IMR-90 (cell line): ENCODE data around the gene SDC4. TPM values are rescaled to one million over a fixed set of nuclear protein-coding genes. Genes with fewer than 3 reads are reported as not detected.
A peak's percentile ranks its signal among the peaks of the same experiment; 100 is the strongest.

ENCODE experiments used
- ATAC-seq: fragments of 200-7000 bp; cut with Tn5 transposase; 2 replicates; pipeline ENCODE4 v1.9.1; 2020; ENCODE audit warnings: low read depth, mild to moderate bottlenecking, moderate library complexity
- BruUV-seq: library from RNA; stranded (reverse); fragments of 400-500 nt; replicated peaks from 2 replicates; lab custom pipeline; 2021; lab: Mats Ljungman, UMichigan
- CTCF ChIA-PET: fragments of 300-600 bp; formaldehyde crosslinking; extraction: SDS; loops from one replicate; lab custom pipeline; 2021; ENCODE audit warnings: antibody characterized with exemption; lab: Yijun Ruan, JAX
- POLR2A ChIA-PET: fragments of 300-600 bp; sonication (Branson Sonifier 250); formaldehyde crosslinking; loops from one replicate; lab custom pipeline; 2022; ENCODE audit warnings: antibody characterized with exemption; ENCODE audit not compliant: unreplicated experiment; lab: Charles Lee
- DNase-seq: peaks from one replicate; pipeline ENCODE4 v3.0.0; 2013
- H2AFZ ChIP-seq: replicated peaks from 2 replicates; pipeline ENCODE3; 2013; ENCODE audit warnings: low read length, mild to moderate bottlenecking; ENCODE audit not compliant: poor library complexity
- H2AK5ac ChIP-seq: 2 replicates; pipeline ENCODE4 v1.6.1; 2013; ENCODE audit warnings: low read depth, low read length, inconsistent platforms
- H2AK9ac ChIP-seq: replicated peaks from 2 replicates; pipeline ENCODE3; 2013; ENCODE audit warnings: mild to moderate bottlenecking, low read depth, low read length, moderate library complexity; ENCODE audit not compliant: poor library complexity
- H2BK120ac ChIP-seq: 2 replicates; pipeline ENCODE4 v1.6.1; 2013; ENCODE audit warnings: low read depth, low read length, inconsistent platforms
- H2BK15ac ChIP-seq: 3 replicates; pipeline ENCODE4 v1.6.1; 2013; ENCODE audit warnings: low read depth, low read length, inconsistent platforms
- H2BK20ac ChIP-seq: 2 replicates; pipeline ENCODE4 v1.6.1; 2013; ENCODE audit warnings: low read depth, mild to moderate bottlenecking, inconsistent platforms, low read length, moderate library complexity
- H2BK5ac ChIP-seq: 2 replicates; pipeline ENCODE4 v1.6.1; 2013; ENCODE audit warnings: mild to moderate bottlenecking, low read depth, low read length, inconsistent platforms; ENCODE audit not compliant: poor library complexity, severe bottlenecking
- H3K14ac ChIP-seq: replicated peaks from 2 replicates; pipeline ENCODE4 v1.6.1; 2013; ENCODE audit warnings: low read depth, low read length, inconsistent platforms
- H3K18ac ChIP-seq: 2 replicates; pipeline ENCODE4 v1.6.1; 2013; ENCODE audit warnings: low read depth, low read length, control low read depth
- H3K23ac ChIP-seq: 2 replicates; pipeline ENCODE4 v1.6.1; 2013; ENCODE audit warnings: low read depth, low read length, inconsistent platforms
- H3K27ac ChIP-seq: 2 replicates; pipeline ENCODE4 v1.5.1; 2013; ENCODE audit warnings: mild to moderate bottlenecking, control low read depth, low read length; ENCODE audit not compliant: insufficient read depth
- H3K27me3 ChIP-seq: 2 replicates; pipeline ENCODE4 v1.6.1; 2013; ENCODE audit warnings: low read length; ENCODE audit not compliant: control insufficient read depth, insufficient read depth
- H3K36me3 ChIP-seq: 2 replicates; pipeline ENCODE4 v1.6.1; 2013; ENCODE audit warnings: low read length, mixed read lengths; ENCODE audit not compliant: control insufficient read depth, insufficient read depth
- H3K4ac ChIP-seq: 2 replicates; pipeline ENCODE4 v1.6.1; 2013; ENCODE audit warnings: low read depth, low read length, inconsistent platforms
- H3K4me1 ChIP-seq: 2 replicates; pipeline ENCODE4 v1.6.1; 2013; ENCODE audit warnings: low read length, mixed read lengths; ENCODE audit not compliant: control insufficient read depth, insufficient read depth
- H3K4me2 ChIP-seq: 2 replicates; pipeline ENCODE4 v1.6.1; 2013; ENCODE audit warnings: low read depth, mild to moderate bottlenecking, control low read depth, low read length, moderate library complexity
- H3K4me3 ChIP-seq: 2 replicates; pipeline ENCODE4 v1.5.1; 2013; ENCODE audit warnings: low read depth, mild to moderate bottlenecking, control low read depth, low read length, moderate library complexity; ENCODE audit not compliant: insufficient read depth
- H3K56ac ChIP-seq: 2 replicates; pipeline ENCODE4 v1.6.1; 2013; ENCODE audit warnings: low read length, inconsistent platforms; ENCODE audit not compliant: insufficient read depth; ENCODE audit errors: extremely low read depth
- H3K79me1 ChIP-seq, 2 experiments: 2 replicates each; pipeline ENCODE4 v1.6.1; 2013; ENCODE audit warnings: low read length in 2 of 2, inconsistent platforms in 1 of 2, low read depth in 1 of 2
- H3K9ac ChIP-seq: 2 replicates; pipeline ENCODE4 v1.6.1; 2013; ENCODE audit warnings: low read depth, low read length, control low read depth
- H3K9me1 ChIP-seq: 2 replicates; pipeline ENCODE4 v1.6.1; 2013; ENCODE audit warnings: low read length, inconsistent platforms; ENCODE audit not compliant: insufficient read depth
- H3K9me3 ChIP-seq: 2 replicates; pipeline ENCODE4 v1.6.1; 2013; ENCODE audit warnings: low read length; ENCODE audit not compliant: control insufficient read depth, insufficient read depth
- H4K20me1 ChIP-seq: 2 replicates; pipeline ENCODE4 v1.6.1; 2013; ENCODE audit warnings: low read length, inconsistent platforms; ENCODE audit not compliant: insufficient read depth
- H4K5ac ChIP-seq: 2 replicates; pipeline ENCODE4 v1.6.1; 2013; ENCODE audit warnings: mild to moderate bottlenecking, low read depth, low read length, control low read depth
- H4K8ac ChIP-seq, 2 experiments: 2 replicates each; pipeline ENCODE4 v1.6.1; 2013; ENCODE audit warnings: low read depth in 2 of 2, low read length in 2 of 2, control low read depth in 1 of 2, inconsistent platforms in 1 of 2
- H4K91ac ChIP-seq: 2 replicates; pipeline ENCODE4 v1.6.1; 2013; ENCODE audit warnings: low read depth, low read length, inconsistent platforms; ENCODE audit not compliant: insufficient read depth
- CEBPB ChIP-seq: IDR thresholded peaks from 2 replicates; pipeline ENCODE4 v1.6.1; 2012; ENCODE audit warnings: low read depth, low read length, improper control_type of control experiment
- CHD1 ChIP-seq: IDR thresholded peaks from 2 replicates; pipeline ENCODE4 v1.6.1; 2012; ENCODE audit warnings: low read depth, low read length, improper control_type of control experiment
- CTCF ChIP-seq: conservative IDR thresholded peaks from 2 replicates; pipeline ENCODE4 v1.5.1; 2012; ENCODE audit warnings: mild to moderate bottlenecking, low read depth, low read length, improper control_type of control experiment
- ELK1 ChIP-seq: fragments of 150-350 bp; IDR thresholded peaks from 2 replicates; pipeline ENCODE4 v1.6.1; 2016; ENCODE audit warnings: low read depth, mild to moderate bottlenecking, low read length, moderate library complexity, borderline replicate concordance
- FOS ChIP-seq: fragments of 150-350 bp; IDR thresholded peaks from 2 replicates; pipeline ENCODE4 v1.6.1; 2016; ENCODE audit warnings: low read depth, low read length
- MAFK ChIP-seq: IDR thresholded peaks from 2 replicates; pipeline ENCODE4 v1.6.1; 2012; ENCODE audit warnings: low read depth, low read length, improper control_type of control experiment
- MAZ ChIP-seq: IDR thresholded peaks from 2 replicates; pipeline ENCODE4 v1.6.1; 2012; ENCODE audit warnings: low read depth, mild to moderate bottlenecking, low read length, improper control_type of control experiment, moderate library complexity, borderline replicate concordance
- MXI1 ChIP-seq: IDR thresholded peaks from 2 replicates; pipeline ENCODE4 v1.6.1; 2012; ENCODE audit warnings: low read depth, mild to moderate bottlenecking, low read length, moderate library complexity, borderline replicate concordance
- NFE2L2 ChIP-seq: fragments of 150-350 bp; IDR thresholded peaks from 2 replicates; pipeline ENCODE4 v1.6.1; 2016; ENCODE audit warnings: low read depth, mild to moderate bottlenecking, low read length
- POLR2A ChIP-seq: IDR thresholded peaks from 2 replicates; pipeline ENCODE4 v1.6.1; 2012; ENCODE audit warnings: mild to moderate bottlenecking, low read depth, low read length
- RAD21 ChIP-seq: IDR thresholded peaks from 2 replicates; pipeline ENCODE4 v1.6.1; 2012; ENCODE audit warnings: low read length, improper control_type of control experiment
- SMC3 ChIP-seq: fragments of 150-350 bp; IDR thresholded peaks from 2 replicates; pipeline ENCODE4 v1.6.1; 2016; ENCODE audit warnings: low read depth, mild to moderate bottlenecking, antibody characterized with exemption, low read length, moderate library complexity
- WGBS, 2 experiments: methylation state at CpG; one replicate each; pipeline versions ENCODE4 v1.1.5 to v1.1.7; 2013; ENCODE audit warnings: missing lambda C conversion rate in 2 of 2; ENCODE audit not compliant: insufficient read length in 1 of 2; ENCODE audit errors: extremely low coverage in 2 of 2; 5-methylcytosine and 5-hydroxymethylcytosine counted together
- dilution Hi-C: fragments of 300-500 bp; cut with HindIII; formaldehyde crosslinking; loops from one replicate; pipeline ENCODE4 v1.14.3; 2018; ENCODE audit warnings: low sequenced_read_pairs; ENCODE audit not compliant: unreplicated experiment
- in situ Hi-C: fragments of 300-500 bp; cut with MboI; formaldehyde crosslinking; loops from 3 replicates; pipeline ENCODE4 v1.14.3; 2019; ENCODE audit warnings: low sequenced_read_pairs, inconsistent platforms, mixed read lengths
- intact Hi-C: fragments of 100-400 bp; cut with micrococcal nuclease; formaldehyde crosslinking; loops from 2 replicates; pipeline ENCODE4 v1.10.0; 2022
- polyA plus RNA-seq, 3 experiments: library from polyadenylated mRNA; depleted of rRNA; stranded (reverse); fragments of >200 nt; gene quantifications; 2 replicates each; pipeline ENCODE4 v1.2.3, GENCODE V29; 2012; ENCODE audit warnings: low replicate concordance in 1 of 3
- total RNA-seq: library from RNA; depleted of rRNA; stranded (reverse); fragments of >200 nt; gene quantifications from 2 replicates; pipeline ENCODE4 v1.2.3, GENCODE V29; 2012
- TF ChIP-seq, protein P1 (sequence below): fragments of 150-350 bp; IDR thresholded peaks from 2 replicates; pipeline ENCODE4 v1.6.1; 2017; ENCODE audit warnings: mild to moderate bottlenecking, antibody characterized with exemption, low read length, low read depth

SDC4 gene
- total and polyA plus RNA-seq, 2 of the 4 experiments (the other 2 are of a cell fraction): 203 to 265 TPM

DNA sequence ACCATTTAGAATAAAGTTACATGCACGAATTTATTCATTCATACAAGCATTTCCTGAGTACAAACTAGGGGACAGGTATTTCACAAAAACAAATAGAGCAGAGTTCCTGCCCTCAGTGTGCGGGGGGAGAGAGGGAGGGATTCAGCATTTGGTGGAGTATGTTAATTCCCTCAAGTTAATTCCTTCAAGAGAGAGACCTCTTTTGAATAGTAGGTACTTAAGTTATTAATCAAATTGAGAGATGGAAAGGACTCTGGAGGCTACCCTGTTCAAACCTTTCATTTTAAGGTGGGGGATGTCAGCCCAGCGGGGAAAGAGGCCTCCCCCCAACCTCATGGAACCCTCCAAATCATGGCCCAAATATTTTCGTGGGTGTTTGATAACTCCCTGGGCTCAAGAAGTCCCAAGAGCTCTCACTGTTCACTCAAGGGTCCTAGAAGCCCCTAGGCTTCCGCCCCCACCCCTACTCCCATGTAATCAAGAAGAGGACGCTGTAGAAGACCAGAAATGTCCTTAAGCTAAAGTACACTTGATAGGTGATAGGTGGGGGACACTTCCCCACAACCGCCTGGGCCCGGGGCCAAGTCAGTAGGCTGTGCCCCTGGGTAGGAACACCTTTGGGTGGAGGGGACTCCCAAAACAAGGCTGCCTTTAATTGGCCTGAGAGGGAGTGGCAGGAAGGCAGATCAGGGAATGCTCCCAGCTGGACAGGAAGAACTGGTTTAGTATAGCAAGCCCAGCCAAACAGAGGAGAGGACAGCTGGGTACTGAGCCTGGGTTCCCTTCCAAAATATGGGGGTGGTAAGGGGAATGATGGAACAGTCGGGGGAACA, 2.9 kb downstream of the SDC4 start:
- in situ Hi-C loops (loop anchor here (25.0 kb wide), 1 partner anchor 567 kb away; the partner anchor contains the start of gene PLTP), intact Hi-C loops (no loop called here), dilution Hi-C loops (no loop called here)
- Histone ChIP-seq H3K27ac (peak overlapping the region; percentile 91), H2BK15ac (peak overlapping the region; percentile 32; the same call in 2 of the 3 replicates), H3K4me1 (peaks cover 48% of the 10 kb centered on the region), H4K20me1 (peaks cover 42% of the 10 kb centered on the region), H2BK120ac (peak overlapping the region; percentile 84), H3K4me2 (peak overlapping the region; percentile 80), H3K4me3 (peak overlapping the region; percentile 74), H3K9me1 (peaks cover 20% of the 10 kb centered on the region; the same call in 1 of the 2 replicates), H2AFZ (no peak overlapping the region), H2AK9ac (peak overlapping the region; percentile 43), H3K18ac (peak overlapping the region; percentile 54), H3K36me3 (peaks cover 16% of the 10 kb centered on the region), H2BK5ac (peak overlapping the region; percentile 73), H2BK20ac (peak overlapping the region; percentile 57; the same call in 1 of the 2 replicates), H4K8ac (peak overlapping the region; percentile 32 to 43; a peak in 2 of 4 replicates), H3K27me3 (no peaks in the 10 kb centered on the region), H2AK5ac (peak overlapping the region; percentile 63; the same call in 1 of the 2 replicates), H3K14ac (peak overlapping the region; percentile 94), H3K79me1 (peaks cover 0 to 74% of the 10 kb centered on the region in 2 experiments; a peak in 3 of 4 replicates), H3K4ac (peak overlapping the region; percentile 54), H4K5ac (peak overlapping the region; percentile 39; the same call in 1 of the 2 replicates), H3K9ac (peak overlapping the region; percentile 95), H3K9me3 (no peaks in the 10 kb centered on the region), H4K91ac (peak overlapping the region; percentile 80), H3K23ac (peak overlapping the region; percentile 92), H3K56ac (peak overlapping the region; percentile 24)
- ATAC-seq (no peak), DNase-seq (no peak)
- BruUV-seq: no TSS peak
- CTCF ChIA-PET: no interaction called here
- POLR2A ChIA-PET: interaction anchor here (1.3 to 1.9 kb wide), 3 partner anchors 10 to 426 kb away, joined by 3 to 5 read pairs (median 4); no protein-coding TSS in a partner anchor
- 100% methylated on average over 1 of the region's 9 CpGs; no CpG with 5 or more reads in 1 of the 2 experiments for WGBS, 2 experiments
- no peak for TF ChIP-seq RAD21
- no peak for TF ChIP-seq CTCF
- TF ChIP-seq MAFK: no peak
- no peak for TF ChIP-seq NFE2L2
- no peak for TF ChIP-seq MXI1
- no peak for TF ChIP-seq ELK1
- TF ChIP-seq FOS: no peak
- TF ChIP-seq SMC3: no peak
- TF ChIP-seq, protein P1, sequence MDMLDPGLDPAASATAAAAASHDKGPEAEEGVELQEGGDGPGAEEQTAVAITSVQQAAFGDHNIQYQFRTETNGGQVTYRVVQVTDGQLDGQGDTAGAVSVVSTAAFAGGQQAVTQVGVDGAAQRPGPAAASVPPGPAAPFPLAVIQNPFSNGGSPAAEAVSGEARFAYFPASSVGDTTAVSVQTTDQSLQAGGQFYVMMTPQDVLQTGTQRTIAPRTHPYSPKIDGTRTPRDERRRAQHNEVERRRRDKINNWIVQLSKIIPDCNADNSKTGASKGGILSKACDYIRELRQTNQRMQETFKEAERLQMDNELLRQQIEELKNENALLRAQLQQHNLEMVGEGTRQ: no peak
- TF ChIP-seq CHD1: no peak
- TF ChIP-seq POLR2A: no peak; the same call in none of the 2 replicates
- no peak for TF ChIP-seq MAZ
- no peak for TF ChIP-seq CEBPB
